Measurements from ENCODE around the gene PNLDC1.

The PNLDC1 gene

GRCh38 chr6:159854959-159855358 is 54.9 kb downstream of the PNLDC1 start:
- no peak for DNase-seq

DNA sequence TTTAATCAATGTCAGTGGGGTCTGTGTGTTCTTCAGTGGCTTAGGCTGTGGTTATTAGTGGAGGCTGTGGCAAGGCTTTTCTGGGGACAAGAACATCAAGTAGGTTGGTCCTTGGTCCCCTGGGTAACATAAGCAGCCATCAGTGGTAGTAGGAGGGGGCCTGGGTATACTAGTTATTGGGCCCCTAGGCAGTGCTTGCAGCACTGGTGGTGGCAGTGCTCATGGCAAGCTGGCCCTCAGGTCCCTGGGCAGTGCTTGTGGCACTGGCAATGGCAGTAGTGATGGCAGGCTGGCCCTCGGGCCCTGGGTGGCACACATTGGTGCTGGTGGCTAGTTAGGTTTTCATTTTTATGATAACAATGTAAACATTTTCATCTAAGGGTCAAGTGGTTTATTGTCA is 58.2 kb downstream of the PNLDC1 start:
- no peak for DNase-seq

- no peak for DNase-seq
Observed at GRCh38 chr6:159860482-159860881, 60.4 kb downstream of the PNLDC1 start.

DNA sequence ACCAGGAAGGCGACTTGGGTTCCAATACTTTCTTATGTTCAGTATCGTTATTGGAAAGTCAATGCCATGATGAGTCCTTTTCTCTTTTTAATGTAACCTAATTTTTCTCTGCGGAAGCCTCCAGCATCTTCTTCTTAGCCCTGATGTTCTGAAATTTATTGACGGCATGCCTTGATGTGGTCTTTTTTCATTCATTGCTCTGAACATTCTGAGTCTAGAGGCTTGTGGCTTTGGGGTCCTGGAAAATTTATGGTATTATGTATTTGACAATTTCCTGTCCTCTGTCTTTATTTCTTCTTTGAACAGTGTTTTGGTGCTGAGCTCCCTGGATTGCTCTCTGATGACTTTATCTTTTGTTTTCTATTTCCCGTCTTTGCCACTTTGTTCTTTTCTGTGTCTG is 62.0 kb downstream of the PNLDC1 start:
- no peak for DNase-seq

GRCh38 chr6:159863341-159863740 is 63.3 kb downstream of the PNLDC1 start:
- peak; percentile 8 to 17 for DNase-seq

DNA sequence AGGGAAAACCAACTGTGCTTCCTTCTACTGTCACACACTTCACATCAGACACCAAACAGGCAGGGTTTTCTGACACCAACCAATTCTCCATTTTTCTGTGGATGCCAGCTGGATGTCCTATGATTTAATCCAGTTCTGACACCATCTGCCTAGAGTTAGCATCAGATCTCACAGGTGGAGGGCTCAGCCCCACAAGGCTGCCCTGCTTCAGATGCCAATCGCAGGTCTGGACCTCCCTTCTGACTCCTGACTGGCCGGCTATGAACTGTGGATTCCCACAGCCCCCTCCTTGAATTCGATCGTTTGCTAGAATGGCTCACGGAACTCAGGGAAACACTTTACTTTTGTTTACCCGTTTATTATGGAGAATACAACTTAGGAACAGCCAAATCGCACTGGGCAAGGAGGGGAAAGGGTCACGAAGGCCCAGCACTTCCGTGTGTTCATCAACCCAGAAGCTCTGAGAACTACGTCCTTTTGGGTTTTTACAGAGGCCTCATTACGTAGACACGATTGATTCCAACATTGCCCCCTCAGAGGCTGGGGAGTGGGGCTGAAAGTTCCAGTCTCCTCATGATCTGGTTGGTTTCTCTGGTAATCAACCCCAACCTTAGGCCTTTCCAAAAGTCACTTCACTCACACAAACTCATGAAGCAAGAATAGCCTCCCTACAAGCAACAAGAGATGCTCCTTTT is 65.3 kb downstream of the PNLDC1 start:
- DNase-seq, result no peak

DNA sequence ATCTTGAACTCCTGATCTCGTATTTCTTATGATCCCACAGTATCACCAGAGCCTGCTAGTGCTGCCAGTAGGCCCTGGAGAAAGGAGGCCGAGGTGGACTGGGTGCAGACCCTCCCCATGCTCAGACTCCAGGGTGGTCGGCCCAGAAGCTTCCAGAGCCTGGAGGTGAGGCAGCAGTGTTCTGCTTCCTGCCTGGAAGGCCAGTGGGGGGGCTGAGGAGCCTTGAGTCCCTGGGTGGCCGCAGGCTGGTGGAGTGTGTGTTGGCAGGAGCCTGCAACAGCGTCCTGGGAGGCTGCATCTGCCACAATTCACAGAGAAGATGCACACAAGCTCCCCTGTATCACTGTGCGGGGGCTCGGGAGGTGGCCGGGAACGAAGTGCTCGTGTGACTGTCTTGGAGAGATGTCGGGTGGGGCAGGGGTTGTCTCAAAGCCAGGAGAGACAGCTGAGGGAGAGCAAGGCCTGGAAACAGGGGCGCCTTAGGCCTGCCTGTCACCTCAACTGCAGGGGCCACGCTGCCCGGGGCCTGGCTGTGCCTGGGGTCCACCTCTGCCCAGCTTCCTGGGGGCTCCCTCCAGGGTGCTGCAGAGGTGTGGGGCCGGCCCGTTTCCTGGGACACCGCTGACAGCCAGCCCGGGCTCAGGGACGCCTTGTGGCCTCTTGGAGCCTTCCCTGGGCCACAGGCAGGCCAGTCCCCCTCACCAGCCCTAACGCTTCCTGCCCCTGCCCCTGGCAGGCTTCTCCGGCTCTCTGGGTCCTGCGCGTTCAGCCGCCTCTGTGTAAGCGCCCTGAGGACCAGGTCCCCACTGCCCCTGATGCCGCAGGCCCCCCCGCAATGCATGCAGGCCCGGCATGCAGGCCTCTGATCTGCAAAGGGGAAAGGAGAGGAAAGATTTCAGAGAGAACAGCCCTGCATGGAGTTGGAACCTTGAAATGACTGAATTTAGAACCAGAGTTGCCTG is 66.5 kb downstream of the PNLDC1 start:
- no peak for DNase-seq
